OCI-LY7 (cell line): ENCODE results near the gene CACNA2D4.

Experiments used
- EZH2phosphoT487 ChIP-seq: fragments of 200-600 bp; sonication (generic); IDR thresholded peaks from 2 replicates; pipeline ENCODE4 v1.6.1; 2018; ENCODE audit warnings: low read depth, borderline replicate concordance, mild to moderate bottlenecking, mixed run types, antibody characterized with exemption, low read length, moderate library complexity, mixed read lengths
- TF ChIP-seq, protein P1 (sequence below): fragments of 200-600 bp; sonication (generic); conservative IDR thresholded peaks from 2 replicates; pipeline ENCODE4 v1.5.1; 2014; ENCODE audit warnings: mild to moderate bottlenecking, antibody characterized with exemption, low read length, moderate library complexity, mixed read lengths

DNA sequence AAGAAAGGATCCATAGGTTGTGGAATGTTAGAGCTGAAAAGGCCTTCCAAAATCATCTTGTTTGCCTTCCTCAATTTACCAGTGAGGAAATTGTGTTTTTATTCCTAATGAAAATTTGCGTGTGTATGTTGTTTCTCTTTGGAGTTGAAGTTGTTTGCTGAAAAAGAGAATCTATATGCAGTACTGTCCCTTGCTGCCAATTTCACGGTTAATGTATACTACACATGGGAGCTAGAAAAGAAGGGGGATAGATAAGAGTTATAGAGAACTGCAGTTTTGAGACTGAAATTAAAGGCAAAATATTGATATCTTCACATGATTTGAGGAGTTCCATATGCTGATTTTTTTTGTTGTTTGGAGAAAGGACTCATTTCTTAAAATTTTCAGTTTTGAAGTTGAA lies 160.1 kb downstream of the CACNA2D4 start:
- TF ChIP-seq, protein P1, sequence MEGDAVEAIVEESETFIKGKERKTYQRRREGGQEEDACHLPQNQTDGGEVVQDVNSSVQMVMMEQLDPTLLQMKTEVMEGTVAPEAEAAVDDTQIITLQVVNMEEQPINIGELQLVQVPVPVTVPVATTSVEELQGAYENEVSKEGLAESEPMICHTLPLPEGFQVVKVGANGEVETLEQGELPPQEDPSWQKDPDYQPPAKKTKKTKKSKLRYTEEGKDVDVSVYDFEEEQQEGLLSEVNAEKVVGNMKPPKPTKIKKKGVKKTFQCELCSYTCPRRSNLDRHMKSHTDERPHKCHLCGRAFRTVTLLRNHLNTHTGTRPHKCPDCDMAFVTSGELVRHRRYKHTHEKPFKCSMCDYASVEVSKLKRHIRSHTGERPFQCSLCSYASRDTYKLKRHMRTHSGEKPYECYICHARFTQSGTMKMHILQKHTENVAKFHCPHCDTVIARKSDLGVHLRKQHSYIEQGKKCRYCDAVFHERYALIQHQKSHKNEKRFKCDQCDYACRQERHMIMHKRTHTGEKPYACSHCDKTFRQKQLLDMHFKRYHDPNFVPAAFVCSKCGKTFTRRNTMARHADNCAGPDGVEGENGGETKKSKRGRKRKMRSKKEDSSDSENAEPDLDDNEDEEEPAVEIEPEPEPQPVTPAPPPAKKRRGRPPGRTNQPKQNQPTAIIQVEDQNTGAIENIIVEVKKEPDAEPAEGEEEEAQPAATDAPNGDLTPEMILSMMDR: no peak
- TF ChIP-seq EZH2phosphoT487: no peak
